GM12892 (cell line): Measurements from ENCODE around the gene CDS1.

ENCODE experiments used
- POLR2A ChIP-seq: IDR thresholded peaks from 2 replicates; pipeline ENCODE4 v1.6.1; 2011; ENCODE audit warnings: low read depth, low read length, control low read depth
- POLR2AphosphoS5 ChIP-seq: IDR thresholded peaks from 2 replicates; pipeline ENCODE4 v1.6.1; 2011; ENCODE audit warnings: low read depth, low read length, control low read depth

GRCh38 chr4:84691170-84691691 lies 108.3 kb downstream of the CDS1 start:
- TF ChIP-seq POLR2A, result no peak
- no peak for TF ChIP-seq POLR2AphosphoS5
